SK-N-SH (cell line): Measurements from ENCODE around the gene ADGRE3.

Experiments
- EZH2phosphoT487 ChIP-seq: fragments of 200-600 bp; sonication (generic); IDR thresholded peaks from 2 replicates; pipeline ENCODE4 v1.6.1; 2017; ENCODE audit warnings: low read depth, mixed run types, mild to moderate bottlenecking, antibody characterized with exemption, moderate library complexity, borderline replicate concordance
- TAF1 ChIP-seq: IDR thresholded peaks from 2 replicates; pipeline ENCODE4 v1.6.1; 2012; ENCODE audit warnings: low read depth, mild to moderate bottlenecking, low read length, moderate library complexity, borderline replicate concordance
- TF ChIP-seq, protein P1 (sequence below): fragments of 200-600 bp; sonication (generic); IDR thresholded peaks from 2 replicates; pipeline ENCODE4 v1.6.1; 2017; ENCODE audit warnings: antibody characterized with exemption, mild to moderate bottlenecking, moderate library complexity

DNA sequence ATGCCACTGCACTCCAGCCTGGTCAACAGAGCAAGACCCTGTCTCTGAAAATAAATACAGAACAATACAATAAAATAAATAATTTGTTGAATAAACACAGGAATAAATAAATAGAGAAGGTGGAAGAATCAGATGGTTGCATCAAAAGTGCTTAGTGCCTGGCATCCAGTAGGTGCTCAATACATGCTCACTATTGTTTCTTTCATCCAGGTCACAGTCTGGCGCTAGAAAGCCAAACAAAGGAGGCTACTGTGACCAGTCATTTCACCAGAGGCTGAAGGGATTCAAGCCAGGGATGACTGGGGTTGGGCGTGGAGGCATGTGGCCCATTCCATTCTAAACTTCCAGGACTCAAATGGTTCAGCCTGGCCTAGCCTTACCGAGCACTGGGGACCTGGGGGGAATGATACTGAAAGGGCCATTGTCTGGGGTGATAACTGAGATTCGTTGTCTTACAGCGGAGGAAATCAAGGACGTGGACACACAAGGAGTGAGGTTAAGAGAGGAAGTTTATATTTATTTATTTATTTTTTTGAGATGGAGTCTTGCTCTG lies 99.1 kb downstream of the ADGRE3 start:
- TF ChIP-seq TAF1 (no peak), EZH2phosphoT487 (no peak)
- TF ChIP-seq, protein P1, sequence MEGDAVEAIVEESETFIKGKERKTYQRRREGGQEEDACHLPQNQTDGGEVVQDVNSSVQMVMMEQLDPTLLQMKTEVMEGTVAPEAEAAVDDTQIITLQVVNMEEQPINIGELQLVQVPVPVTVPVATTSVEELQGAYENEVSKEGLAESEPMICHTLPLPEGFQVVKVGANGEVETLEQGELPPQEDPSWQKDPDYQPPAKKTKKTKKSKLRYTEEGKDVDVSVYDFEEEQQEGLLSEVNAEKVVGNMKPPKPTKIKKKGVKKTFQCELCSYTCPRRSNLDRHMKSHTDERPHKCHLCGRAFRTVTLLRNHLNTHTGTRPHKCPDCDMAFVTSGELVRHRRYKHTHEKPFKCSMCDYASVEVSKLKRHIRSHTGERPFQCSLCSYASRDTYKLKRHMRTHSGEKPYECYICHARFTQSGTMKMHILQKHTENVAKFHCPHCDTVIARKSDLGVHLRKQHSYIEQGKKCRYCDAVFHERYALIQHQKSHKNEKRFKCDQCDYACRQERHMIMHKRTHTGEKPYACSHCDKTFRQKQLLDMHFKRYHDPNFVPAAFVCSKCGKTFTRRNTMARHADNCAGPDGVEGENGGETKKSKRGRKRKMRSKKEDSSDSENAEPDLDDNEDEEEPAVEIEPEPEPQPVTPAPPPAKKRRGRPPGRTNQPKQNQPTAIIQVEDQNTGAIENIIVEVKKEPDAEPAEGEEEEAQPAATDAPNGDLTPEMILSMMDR, result no peak
